ENCODE measurements around the gene NPTXR.
"Not testable (repeated sequence)": the region's sequence is repeated elsewhere in the genome, so short reads cannot be mapped to it uniquely, and the experiment has no call there.

Gene NPTXR

DNA sequence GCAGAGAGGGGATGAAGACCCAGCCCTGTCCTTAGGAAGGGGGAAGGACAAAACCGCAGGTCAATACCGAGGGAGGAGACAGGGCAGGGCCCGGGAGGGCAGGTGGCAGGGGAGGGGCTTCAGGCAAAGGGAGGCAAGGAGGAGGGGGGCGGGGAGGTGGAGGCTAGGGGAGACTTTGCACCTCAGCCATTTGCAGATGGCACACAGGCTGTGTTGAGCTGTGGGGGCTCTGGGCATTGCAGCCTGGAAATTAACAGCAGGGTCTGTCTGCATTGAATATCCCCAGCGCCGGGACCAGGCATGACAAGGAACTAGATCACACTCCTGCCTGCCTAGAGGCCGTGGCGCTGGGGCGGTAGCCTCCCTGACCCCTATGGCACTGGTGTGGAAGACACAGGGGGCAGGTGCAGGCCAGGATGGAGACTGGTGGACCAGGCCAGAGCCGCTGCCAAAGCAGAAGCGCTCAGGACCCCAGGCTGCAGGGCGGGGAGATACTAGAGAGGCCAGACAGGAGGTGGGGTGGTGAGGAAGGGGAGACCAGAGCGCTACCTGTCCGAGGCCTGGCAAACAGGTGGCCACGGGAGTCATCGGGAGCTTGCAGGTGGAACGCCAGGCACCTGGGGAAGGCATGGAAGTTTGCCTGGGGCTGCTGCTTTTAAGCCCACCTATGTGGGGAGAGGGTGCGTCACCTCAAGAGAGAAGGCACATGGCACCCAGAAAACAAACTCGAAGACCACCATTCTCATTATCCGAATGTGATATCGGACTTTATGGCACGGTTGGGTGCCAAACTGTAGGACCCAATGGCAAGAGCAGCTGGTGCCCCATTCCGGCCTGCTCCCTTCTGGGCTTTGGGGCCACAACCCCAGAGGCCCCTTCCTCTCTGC is 16.7 kb upstream of the NPTXR start:
- Histone ChIP-seq H3K36me3 (ENCODE audit: control insufficient read depth, low read length) (peaks cover 14% of the 10 kb centered on the region), H3K4me1 (ENCODE audit: control insufficient read depth, low read length) (peaks cover 3% of the 10 kb centered on the region; the same call in 1 of the 2 replicates), H3K27me3 (ENCODE audit: control insufficient read depth, low read length) (peaks cover 7% of the 10 kb centered on the region; the same call in 1 of the 2 replicates), H4K20me1 (ENCODE audit: control insufficient read depth, insufficient read depth, low read depth, low read length) (peaks cover 7% of the 10 kb centered on the region; the same call in 1 of the 2 replicates), H3K9me2 (replicated peaks; ENCODE audit: control insufficient read depth, low read length) (no peaks in the 10 kb centered on the region), H3K4me2 (ENCODE audit: low read length) (no peak overlapping the region), H3F3A (ENCODE audit: control insufficient read depth, insufficient read depth) (peaks cover 15% of the 10 kb centered on the region), H3K27ac (ENCODE audit: low read depth, low read length) (no peak overlapping the region), H3K79me2 (ENCODE audit: control insufficient read depth, low read length) (no peaks in the 10 kb centered on the region; the same call in 1 of the 2 replicates), H3K4me3 (ENCODE audit: low read length) (no peak overlapping the region), H3K9me3 (ENCODE audit: control insufficient read depth, insufficient read depth, low read length) (no peaks in the 10 kb centered on the region)
- TF ChIP-seq EZH2phosphoT487 (IDR thresholded peaks at IDR 0.05; ENCODE audit: borderline replicate concordance, low read length), result no peak
- TF ChIP-seq, protein P1, sequence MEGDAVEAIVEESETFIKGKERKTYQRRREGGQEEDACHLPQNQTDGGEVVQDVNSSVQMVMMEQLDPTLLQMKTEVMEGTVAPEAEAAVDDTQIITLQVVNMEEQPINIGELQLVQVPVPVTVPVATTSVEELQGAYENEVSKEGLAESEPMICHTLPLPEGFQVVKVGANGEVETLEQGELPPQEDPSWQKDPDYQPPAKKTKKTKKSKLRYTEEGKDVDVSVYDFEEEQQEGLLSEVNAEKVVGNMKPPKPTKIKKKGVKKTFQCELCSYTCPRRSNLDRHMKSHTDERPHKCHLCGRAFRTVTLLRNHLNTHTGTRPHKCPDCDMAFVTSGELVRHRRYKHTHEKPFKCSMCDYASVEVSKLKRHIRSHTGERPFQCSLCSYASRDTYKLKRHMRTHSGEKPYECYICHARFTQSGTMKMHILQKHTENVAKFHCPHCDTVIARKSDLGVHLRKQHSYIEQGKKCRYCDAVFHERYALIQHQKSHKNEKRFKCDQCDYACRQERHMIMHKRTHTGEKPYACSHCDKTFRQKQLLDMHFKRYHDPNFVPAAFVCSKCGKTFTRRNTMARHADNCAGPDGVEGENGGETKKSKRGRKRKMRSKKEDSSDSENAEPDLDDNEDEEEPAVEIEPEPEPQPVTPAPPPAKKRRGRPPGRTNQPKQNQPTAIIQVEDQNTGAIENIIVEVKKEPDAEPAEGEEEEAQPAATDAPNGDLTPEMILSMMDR (IDR thresholded peaks at IDR 0.05; ENCODE audit: low read depth, low read length, poor library complexity, severe bottlenecking), result no peak

DNA sequence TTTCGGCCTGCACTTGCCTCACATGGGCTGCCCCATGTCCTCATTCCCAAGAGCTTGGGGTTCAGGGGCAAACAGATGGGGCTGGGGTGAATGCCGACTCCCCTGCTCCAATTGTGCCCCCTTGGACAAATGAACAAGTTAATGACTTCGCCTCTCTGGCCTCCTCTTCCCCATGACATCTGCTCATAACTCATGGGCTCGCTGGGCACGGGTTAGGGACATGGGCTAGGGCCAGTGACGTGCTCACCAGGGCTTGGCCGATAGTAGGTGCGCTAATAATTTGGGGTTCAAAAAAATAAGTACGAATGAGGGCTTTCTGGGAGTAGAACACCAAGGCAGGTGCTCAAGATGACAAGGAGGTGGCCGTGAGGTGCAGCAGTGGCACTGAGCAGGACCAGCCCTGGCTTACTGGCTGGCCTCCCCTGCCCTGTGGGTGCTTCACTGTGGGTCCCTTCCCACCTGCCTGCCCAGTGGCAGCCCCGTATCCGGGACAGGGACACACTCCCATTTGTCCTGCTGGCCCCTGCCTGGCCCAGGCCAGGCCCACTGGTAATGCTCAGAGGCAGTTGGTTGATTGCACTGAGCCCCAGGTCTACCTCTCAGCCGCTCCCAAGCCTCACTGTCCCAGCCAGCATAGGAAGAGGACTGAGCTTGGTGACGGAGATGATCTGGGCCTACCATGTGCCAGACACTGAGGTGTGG is 15.9 kb upstream of the NPTXR start:
- H3K4me2 ChIP-seq (ENCODE audit: low read length), result no peak overlapping the region
- H3F3A ChIP-seq (ENCODE audit: control insufficient read depth, insufficient read depth), result peaks cover 15% of the 10 kb centered on the region
- no peaks in the 10 kb centered on the region for H3K79me2 ChIP-seq (ENCODE audit: control insufficient read depth, low read length)
- H3K27ac ChIP-seq (ENCODE audit: low read depth, low read length), result no peak overlapping the region
- peaks cover 3% of the 10 kb centered on the region; the same call in 1 of the 2 replicates for H3K4me1 ChIP-seq (ENCODE audit: control insufficient read depth, low read length)
- H3K9me3 ChIP-seq (ENCODE audit: control insufficient read depth, insufficient read depth, low read length), result no peaks in the 10 kb centered on the region
- H3K27me3 ChIP-seq (ENCODE audit: control insufficient read depth, low read length), result peaks cover 8% of the 10 kb centered on the region; the same call in 1 of the 2 replicates
- no peaks in the 10 kb centered on the region for H3K9me2 ChIP-seq (replicated peaks; ENCODE audit: control insufficient read depth, low read length)
- H4K20me1 ChIP-seq (ENCODE audit: control insufficient read depth, insufficient read depth, low read depth, low read length), result 0 out of 2 replicates have a peak, but pooled peaks cover 7% of the 10 kb centered on the region
- no peak overlapping the region for H3K4me3 ChIP-seq (ENCODE audit: low read length)
- peaks cover 6% of the 10 kb centered on the region; the same call in 1 of the 2 replicates for H3K36me3 ChIP-seq (ENCODE audit: control insufficient read depth, low read length)
- TF ChIP-seq, protein P1 (IDR thresholded peaks at IDR 0.05; ENCODE audit: low read depth, low read length, poor library complexity, severe bottlenecking), result no peak
- no peak for TF ChIP-seq EZH2phosphoT487 (IDR thresholded peaks at IDR 0.05; ENCODE audit: borderline replicate concordance, low read length)

DNA sequence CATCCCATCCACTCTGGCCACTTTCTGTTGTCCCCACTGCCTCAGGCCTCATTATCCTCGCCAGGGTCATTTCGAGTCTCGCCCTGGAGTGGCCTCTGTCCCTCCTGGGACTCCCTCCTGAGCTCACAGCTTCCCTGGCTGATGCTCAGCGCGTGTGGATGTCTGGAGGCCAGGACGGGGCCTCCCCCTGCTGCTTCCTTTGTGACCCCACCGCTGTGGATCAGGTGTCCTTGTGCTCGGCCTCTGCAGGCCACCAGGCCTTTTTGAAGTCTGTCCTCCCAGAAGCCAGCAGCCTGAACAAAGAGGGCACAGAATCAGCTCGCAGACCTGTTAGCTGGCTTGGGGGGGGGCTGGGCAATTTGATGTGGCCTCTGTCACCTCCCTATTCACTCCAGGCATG is 14.7 kb upstream of the NPTXR start:
- Histone ChIP-seq H3K27ac (ENCODE audit: low read depth, low read length) (no peak overlapping the region), H3K4me1 (ENCODE audit: control insufficient read depth, low read length) (peaks cover 3% of the 10 kb centered on the region; the same call in 1 of the 2 replicates), H3K4me3 (ENCODE audit: low read length) (no peak overlapping the region), H3K79me2 (ENCODE audit: control insufficient read depth, low read length) (no peaks in the 10 kb centered on the region), H3K9me3 (ENCODE audit: control insufficient read depth, insufficient read depth, low read length) (no peaks in the 10 kb centered on the region), H4K20me1 (ENCODE audit: control insufficient read depth, insufficient read depth, low read depth, low read length) (0 out of 2 replicates have a peak, but pooled peaks cover 7% of the 10 kb centered on the region), H3K9me2 (replicated peaks; ENCODE audit: control insufficient read depth, low read length) (no peaks in the 10 kb centered on the region), H3K4me2 (ENCODE audit: low read length) (no peak overlapping the region), H3K27me3 (ENCODE audit: control insufficient read depth, low read length) (peaks cover 11% of the 10 kb centered on the region), H3F3A (ENCODE audit: control insufficient read depth, insufficient read depth) (peaks cover 15% of the 10 kb centered on the region), H3K36me3 (ENCODE audit: control insufficient read depth, low read length) (no peaks in the 10 kb centered on the region)
- TF ChIP-seq, protein P1 (IDR thresholded peaks at IDR 0.05; ENCODE audit: low read depth, low read length, poor library complexity, severe bottlenecking), result no peak

DNA sequence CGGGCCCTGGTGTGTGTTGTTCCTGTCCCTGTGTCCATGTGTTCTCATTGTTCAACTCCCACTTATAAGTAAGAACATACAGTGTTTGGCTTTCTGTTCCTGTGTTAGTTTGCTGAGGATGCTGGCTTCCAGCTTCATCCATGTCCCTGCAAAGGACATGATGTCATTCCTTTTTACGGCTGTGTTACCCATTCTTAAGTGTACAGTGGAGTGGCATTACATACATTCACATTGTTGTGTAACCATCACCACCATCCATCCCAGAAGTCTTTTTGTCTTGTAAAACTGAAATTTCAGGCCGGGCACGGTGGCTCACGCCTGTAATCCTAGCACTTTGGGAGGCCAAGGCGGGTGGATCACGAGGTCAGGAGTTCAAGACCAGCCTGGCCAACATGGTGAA is 10.6 kb upstream of the NPTXR start:
- not testable (repeated sequence) for H3K27ac ChIP-seq (ENCODE audit: low read depth, low read length); H3F3A ChIP-seq (ENCODE audit: control insufficient read depth, insufficient read depth); H4K20me1 ChIP-seq (ENCODE audit: control insufficient read depth, insufficient read depth, low read depth, low read length); H3K36me3 ChIP-seq (ENCODE audit: control insufficient read depth, low read length); H3K4me3 ChIP-seq (ENCODE audit: low read length); H3K79me2 ChIP-seq (ENCODE audit: control insufficient read depth, low read length); H3K4me2 ChIP-seq (ENCODE audit: low read length); H3K9me3 ChIP-seq (ENCODE audit: control insufficient read depth, insufficient read depth, low read length); H3K9me2 ChIP-seq (replicated peaks; ENCODE audit: control insufficient read depth, low read length); H3K4me1 ChIP-seq (ENCODE audit: control insufficient read depth, low read length)
- H3K27me3 ChIP-seq (ENCODE audit: control insufficient read depth, low read length), result peaks cover 44% of the 10 kb centered on the region

DNA sequence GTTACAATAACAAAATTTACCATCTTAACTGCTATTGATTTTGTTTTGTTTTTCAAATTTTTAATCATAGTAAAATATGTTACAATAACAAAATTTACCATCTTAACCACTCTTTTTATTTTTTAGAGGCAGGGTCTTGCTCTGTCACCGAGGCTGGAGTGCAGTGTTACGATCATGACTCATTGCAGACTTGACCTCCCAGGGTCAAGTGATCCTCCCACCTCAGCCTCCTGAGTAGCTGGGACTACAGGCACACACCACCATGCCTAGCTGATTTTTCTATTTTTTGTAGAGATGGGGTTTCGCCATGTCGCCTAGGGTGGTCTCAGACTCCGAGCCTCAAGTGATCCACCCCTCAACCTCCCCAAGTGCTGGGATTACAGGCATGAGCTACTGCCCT is 10.1 kb upstream of the NPTXR start:
- not testable (repeated sequence) for H3K4me3 ChIP-seq (ENCODE audit: low read length); H3K79me2 ChIP-seq (ENCODE audit: control insufficient read depth, low read length); H3K4me1 ChIP-seq (ENCODE audit: control insufficient read depth, low read length); H3K36me3 ChIP-seq (ENCODE audit: control insufficient read depth, low read length); H3K9me3 ChIP-seq (ENCODE audit: control insufficient read depth, insufficient read depth, low read length); H3K9me2 ChIP-seq (replicated peaks; ENCODE audit: control insufficient read depth, low read length); H3K27ac ChIP-seq (ENCODE audit: low read depth, low read length); H4K20me1 ChIP-seq (ENCODE audit: control insufficient read depth, insufficient read depth, low read depth, low read length); H3K4me2 ChIP-seq (ENCODE audit: low read length); H3F3A ChIP-seq (ENCODE audit: control insufficient read depth, insufficient read depth)
- peaks cover 50% of the 10 kb centered on the region for H3K27me3 ChIP-seq (ENCODE audit: control insufficient read depth, low read length)
